ENCODE results near the gene TCP1.
"Not testable (repeated sequence)": the region's sequence is repeated elsewhere in the genome, so short reads cannot be mapped to it uniquely, and the experiment has no call there.

The TCP1 gene

DNA sequence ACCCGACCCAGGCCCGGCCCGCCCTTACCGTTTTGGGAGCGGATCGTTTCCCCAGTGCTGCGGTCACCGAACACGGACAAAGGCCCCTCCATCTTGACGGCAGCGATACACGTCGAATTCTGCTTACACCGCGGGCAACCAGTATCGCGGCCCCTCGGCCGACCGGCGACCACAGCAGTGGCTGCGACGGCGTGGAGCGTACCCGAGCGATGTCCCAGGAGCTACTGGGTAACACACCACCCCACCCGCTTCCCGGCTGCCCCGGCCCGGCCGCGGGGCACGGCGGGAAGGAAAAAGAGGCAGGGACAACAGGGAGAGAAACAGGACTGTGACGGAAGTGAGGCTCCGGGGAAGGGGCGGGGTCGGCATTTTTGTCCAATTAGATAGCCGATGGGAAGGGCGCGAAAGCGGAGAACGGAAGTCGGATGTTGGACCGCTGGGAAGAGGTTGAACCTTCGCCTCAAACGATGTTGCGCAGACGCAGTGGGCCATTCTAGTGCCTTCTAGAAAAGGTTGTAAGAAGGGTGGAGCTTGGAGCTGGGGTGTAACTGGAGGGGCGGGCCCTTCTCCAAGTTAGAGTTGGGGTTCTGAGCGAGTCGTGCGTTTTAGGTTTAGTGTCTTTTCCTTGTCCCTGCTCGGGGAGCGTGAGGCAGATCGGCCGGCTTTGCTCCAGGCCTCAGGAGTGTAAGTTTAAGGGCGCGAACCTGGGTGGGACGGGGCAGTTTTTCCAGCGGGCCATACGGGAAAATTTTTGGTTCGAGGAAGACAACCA is at the start of gene TCP1:
Gene TCP1 (minus strand): TSS at position 226 of the 772 bp plus-strand sequence. CDS start 134 bp downstream, at position 92.
- in situ Hi-C loops (cut with MboI; ENCODE audit: low sequenced_read_pairs), result no loop called here

DNA sequence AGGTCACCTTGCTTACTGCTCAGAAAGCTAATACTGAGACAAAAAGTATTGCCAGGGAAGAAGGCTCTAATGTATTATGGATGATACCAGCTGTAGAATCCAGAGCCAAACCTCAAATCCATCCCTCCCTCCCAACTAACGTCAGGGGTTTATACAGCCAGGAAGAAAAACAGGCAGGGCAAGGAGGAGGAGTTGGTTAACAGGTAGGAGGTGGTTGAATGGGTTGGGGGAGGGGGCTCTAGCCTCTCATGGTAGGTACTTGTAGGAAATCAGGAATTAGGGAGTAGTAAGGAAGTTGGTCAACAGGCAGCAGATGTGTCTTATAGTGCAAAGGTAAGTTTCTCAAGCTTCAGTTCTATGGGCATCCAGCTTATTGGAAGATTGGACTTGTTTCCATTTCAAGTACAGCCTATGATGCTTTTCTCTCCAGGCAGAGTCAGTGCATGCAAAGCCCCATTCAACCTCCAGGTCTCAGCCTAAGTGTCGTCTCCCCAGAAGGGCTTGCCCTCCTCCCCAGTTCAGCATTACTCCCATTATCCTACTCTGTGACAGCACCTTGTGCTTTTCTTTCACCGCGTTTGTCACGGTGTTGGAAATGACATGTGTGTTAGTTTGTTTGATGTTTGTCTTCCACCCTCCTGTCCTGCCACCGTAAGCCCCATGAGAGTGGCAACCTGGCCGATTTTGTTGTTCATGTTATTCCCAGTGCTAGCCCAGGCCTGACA is 48.8 kb upstream of the TCP1 start:
- in situ Hi-C loops (cut with MboI; ENCODE audit: low sequenced_read_pairs), result no loop called here

DNA sequence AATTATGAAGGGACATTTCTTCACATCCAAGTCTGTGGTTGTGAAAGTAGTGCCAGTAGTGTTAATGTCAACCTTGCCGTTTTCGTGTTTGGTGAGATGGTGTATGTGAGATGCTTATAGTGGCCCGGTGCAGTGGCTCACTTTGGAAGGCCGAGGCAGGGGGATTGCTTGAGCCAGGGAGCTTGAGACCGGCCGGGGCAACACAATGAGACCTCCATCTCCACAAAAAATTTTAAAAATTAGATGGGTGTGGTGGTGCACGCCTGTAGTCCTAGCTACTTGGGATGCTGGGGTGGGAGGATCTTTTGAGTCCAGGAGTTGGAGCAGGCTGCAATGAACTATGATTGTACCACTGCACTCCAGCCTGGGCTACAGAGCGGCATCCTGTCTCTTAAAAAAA is 48.1 kb upstream of the TCP1 start:
- in situ Hi-C loops (cut with MboI; ENCODE audit: low sequenced_read_pairs), result no loop called here

DNA sequence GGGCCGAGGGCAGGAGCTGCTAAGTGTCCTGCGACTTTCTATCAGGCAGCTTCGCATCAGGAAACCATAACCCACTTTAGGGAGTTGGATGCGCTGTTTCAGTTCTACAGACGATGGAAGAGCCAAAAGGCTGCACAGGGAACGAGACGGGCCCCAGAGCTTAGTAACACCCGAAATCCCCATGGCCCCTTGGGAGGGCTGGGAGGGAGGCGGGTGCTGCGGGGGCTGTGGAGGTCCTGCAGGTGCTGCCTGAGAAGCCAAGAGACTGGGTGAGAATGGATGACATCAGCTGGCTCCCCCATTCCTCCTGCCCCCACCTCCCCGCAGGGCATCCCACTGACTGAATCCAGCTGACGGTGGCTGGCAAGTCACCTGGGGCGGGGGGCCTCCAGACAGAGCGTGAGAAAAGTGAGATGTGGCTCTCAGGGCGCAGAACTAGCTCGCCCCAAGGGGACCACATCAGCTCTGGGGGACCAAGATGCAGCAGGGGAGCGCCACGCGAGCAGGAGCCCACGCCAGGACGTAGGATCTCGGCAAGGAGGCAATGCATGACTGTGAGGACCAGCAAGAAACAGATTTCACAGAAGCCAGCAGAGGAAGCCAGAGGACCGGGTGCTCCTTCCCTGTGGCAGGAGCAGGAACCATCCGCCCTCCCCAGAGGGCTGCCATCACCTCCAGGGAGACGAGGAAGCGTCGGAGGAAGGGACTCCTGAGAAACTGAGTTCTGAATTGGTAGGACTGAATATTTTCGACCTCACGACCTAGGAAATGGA is 47.5 kb upstream of the TCP1 start:
- in situ Hi-C loops (cut with MboI; ENCODE audit: low sequenced_read_pairs), result no loop called here

DNA sequence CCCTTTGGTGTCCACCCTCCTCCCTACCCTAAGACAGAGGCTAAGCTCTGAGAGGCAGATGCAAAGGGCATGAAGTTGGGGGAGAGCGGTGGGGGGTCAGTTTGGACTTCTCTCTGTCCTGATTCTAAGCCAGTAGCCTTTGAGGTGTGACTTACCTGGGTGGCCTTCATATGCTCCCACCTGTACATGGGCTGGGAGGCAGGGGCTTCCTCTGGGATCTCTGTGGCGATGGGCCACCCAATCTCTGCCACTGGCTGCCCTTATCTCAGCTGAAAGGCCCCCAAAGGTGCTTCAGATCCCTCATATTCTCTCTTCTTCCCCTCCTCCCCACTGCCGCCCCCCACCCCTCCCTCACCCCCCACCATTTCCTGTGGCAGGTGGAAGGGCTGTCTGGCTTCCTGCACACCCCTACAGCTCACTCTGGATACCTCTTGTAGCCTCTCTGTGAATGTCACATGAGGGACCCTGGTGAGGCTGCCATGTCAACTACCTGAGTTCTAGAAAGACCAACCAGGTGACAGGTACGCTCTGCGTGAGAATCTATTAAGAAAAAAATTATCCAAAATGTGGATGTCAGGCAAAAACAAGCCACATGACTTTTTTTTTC is 44.7 kb upstream of the TCP1 start:
- in situ Hi-C loops (cut with MboI; ENCODE audit: low sequenced_read_pairs), result no loop called here

DNA sequence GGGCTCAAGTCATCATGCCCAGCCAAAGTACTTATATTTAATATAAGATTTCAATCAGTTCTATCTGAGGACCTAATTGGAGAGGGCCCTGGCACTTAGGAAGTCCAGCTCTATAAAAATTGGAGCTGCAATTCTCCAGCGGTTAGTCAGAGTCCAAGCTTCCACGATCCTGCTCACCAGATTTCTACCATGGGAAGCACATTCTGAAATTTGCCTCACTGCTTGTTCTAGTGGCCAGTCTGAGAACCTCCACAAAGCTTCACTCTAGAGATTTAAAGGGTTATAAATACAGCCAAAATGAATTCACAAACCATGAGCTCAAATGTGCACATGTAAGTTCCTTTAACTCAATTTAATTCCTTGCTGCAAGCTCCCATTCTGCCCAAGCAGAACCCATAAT is 44.2 kb upstream of the TCP1 start:
- in situ Hi-C loops (cut with MboI; ENCODE audit: low sequenced_read_pairs), result no loop called here

DNA sequence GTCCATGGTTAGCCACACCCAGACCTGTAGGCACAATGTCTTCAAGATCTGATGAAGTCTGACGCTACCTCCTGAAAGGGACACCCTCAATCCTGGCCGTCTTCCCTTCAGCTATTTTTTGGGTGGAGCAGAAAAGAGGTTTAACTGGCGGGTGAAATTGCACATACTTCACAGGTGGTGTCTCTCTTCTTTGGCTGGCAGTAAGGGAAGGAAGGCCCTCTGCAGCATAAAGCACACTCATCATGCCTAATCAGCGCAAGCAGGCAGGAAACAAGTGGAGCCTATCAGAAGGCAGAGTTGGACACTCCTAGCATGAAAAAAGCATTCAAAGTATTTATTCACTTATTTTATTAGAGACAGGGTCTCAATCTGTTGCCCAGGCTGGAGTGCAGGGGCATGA is 43.5 kb upstream of the TCP1 start:
- in situ Hi-C loops (cut with MboI; ENCODE audit: low sequenced_read_pairs), result no loop called here

DNA sequence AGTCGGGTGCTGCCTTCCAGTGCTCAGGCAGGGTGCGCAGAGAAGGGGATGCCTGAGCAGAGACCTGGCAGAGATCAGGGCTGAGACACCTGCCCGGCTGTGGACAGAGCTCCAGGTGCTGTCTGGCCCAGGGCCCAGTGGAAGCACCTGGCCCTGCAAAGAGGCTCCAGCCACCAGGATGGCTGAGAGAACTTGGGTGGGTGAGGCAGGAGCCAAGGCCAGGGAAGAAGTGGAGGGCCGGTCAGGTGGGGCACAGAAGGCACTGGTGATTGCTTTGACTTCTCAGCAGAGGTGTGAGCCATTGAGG is 41.9 kb upstream of the TCP1 start:
- in situ Hi-C loops (cut with MboI; ENCODE audit: low sequenced_read_pairs), result no loop called here

DNA sequence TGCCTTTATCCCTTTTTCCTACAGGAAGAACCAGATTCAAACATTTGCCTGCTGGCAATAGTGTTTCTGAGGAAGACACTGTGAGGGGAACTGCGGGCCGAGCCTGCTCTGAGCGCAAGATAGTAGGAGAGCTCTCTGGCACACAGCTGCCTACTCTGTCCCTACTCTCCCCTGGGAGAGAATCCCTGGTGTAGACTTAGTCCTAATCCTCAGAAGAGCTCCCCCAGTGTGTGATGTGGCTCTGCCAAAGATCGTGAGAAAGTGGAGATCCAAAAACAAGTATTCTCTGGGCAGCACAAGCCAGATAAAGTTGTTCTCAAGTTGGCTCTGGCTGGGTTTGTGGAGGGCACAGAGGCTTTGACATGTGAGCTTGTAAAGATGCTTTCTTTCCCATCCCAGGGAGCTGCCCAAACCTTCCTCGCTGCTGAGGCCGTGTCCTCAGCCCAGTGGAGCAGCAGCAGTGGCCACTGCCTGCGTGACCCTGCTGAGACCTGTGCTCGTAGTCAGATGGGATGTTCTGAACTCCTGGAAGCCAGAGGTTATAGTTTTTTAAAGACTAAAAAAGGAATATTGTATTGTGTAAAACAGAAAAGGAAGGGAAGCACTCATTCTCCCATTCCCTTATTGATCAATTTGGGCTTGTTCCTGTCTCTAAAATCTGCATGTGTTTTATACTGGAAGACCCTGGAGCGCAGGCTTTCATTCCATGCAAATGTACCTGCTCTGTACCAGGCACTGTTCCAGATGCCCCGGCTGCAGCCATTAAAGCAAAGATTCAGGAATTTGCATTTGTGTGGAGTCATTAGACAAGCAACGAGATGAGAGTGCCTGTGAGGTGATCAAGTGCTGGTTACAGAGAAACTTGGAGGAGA is 41.3 kb upstream of the TCP1 start:
- in situ Hi-C loops (cut with MboI; ENCODE audit: low sequenced_read_pairs), result no loop called here

DNA sequence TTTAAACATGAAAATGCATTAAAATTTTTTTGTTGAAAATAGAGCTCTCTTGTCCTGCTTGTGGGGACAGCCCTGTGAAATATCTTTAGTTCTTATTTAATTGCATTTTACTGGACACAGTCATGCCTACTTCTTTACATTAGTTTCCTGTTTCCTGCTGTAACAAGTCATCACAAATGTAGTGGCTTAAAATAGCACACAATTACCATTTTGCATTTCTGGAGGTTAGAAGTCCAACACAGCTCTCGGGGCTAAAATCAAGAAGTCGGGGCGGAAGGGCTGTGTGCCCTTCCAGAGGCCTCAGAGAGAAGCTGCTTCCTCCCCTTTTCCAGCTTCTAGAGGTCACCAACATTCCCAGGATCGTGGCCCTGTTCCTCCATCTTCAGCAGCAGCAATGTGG is 40.1 kb upstream of the TCP1 start:
- in situ Hi-C loops (cut with MboI; ENCODE audit: low sequenced_read_pairs), result no loop called here

DNA sequence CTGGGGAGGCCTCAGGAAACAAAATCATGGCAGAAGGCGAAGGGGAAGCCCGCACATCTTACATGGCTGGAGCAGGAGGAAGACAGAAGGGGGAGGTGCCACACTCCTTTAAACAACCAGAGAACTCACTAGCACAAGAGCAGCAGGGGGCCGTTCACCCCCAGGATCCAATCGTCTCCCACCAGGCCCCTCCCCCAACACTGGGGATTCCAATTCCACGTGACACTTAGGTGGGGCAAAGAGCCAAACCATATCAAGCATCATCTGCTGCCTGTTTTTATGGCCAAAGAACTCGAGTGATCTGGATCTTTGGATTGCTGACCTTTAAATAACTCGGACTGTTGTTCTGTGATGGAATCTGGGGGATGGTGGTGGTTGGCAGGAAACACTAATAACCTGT is 38.7 kb upstream of the TCP1 start:
- in situ Hi-C loops (cut with MboI; ENCODE audit: low sequenced_read_pairs), result no loop called here

DNA sequence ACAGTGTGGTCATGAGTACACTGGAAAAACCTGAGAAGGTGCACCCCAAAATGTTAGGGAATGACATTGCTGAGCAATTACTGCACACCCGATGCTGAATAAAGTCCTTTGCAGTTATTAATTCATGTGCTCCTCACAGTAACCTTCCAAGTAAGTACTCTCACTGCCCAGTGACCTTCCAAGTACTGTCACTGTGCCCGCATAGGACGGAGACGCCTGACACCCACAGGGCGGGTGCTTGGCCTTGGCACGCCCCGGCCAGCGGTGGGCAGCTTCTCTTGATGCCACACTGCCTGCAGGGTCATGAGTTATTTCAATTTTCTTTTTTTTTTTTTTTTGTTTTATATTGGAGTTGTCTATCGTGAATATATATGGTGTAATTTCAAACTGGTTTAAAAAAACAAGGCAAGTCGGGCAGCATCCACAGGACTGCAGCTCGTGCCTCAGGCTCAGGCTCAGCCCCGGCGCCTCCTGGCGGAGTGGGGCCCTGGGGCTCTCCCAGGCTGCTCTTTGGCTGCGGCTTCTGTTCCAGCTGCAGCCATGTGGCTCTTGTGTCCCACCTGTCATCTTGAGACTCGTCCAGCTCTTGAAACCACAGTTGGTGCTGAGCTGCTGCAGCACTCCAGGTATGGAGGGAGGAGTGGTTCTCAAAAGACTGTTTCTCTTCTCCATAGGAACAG is 37.7 kb upstream of the TCP1 start:
- in situ Hi-C loops (cut with MboI; ENCODE audit: low sequenced_read_pairs), result no loop called here

DNA sequence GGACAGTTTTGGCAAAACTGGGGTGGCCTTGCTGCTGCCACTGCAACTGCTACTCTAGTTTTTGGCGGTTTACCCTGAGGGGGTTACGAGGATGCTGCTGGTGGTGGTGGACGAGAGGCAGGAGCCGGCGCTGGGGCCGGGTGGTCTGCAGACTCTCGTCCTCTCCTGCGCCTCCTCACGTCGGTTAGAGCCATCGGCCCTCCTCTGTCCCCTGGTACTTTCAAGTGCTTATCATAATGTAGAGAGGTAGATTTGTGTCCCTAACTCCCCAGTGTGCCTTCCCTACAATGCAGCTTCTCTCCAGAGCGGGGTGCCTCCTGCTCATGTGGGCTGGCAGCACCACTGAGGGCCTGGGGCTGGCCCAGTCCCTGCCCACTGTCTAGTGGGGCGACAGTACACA is 36.6 kb upstream of the TCP1 start:
- in situ Hi-C loops (cut with MboI; ENCODE audit: low sequenced_read_pairs), result no loop called here

DNA sequence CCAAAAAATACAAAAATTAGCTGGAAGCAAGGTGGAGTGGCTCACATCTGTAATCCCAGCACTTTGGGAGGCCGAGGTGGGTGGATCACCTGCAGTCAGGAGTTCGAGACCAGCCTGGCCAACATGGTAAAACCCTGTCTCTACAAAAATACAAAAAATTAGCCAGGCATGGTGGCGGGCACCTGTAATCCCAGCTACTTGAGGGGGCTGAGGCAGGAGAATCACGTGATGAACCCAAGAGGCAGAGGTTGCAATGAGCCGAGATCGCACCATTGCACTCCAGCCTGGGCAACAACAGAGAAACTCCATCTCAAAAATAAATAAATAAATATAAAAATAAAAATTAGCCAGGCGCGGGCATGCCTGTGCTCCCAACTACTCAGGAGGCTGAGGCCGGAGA is 35.3 kb upstream of the TCP1 start:
- in situ Hi-C loops (cut with MboI; ENCODE audit: low sequenced_read_pairs), result not testable (repeated sequence)

DNA sequence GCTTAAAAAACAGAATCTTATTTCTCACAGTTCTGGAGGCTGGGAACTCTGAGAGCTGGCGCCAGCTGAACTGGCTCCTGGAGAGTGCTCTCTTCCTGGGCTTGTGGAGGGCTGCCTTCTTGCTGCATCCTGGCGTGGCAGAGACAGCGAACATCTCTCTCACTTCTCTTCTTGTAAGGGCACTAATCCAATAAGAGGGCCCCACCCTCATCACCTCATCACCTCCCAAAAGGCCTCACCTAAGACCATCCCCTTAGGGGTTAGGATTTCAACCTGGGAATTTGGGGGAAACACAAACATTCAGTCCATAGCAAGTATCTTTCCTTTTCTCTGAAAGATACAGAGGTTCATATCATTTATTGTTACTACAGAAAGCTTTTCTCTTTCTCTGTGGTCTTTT is 34.6 kb upstream of the TCP1 start:
- in situ Hi-C loops (cut with MboI; ENCODE audit: low sequenced_read_pairs), result no loop called here

DNA sequence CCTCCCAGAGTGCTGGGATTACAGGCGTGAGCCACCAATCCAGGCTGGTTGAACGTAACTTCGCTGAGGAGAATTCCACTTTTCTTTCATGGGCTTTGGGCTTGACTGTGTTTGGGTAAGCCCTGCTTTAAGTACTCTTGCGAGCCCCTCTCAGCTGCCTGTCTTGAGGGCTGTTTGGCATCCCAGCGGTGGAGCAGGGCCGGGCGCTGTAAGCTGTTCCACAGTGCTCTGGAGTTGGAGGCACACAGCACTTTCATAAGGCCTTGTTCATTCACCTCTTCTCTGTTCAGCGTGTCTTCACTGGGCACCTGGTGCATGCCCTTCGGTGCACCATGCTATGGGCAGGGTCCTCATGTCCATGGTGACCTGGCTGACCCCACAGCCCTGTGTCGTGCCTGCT is 32.3 kb upstream of the TCP1 start:
- in situ Hi-C loops (cut with MboI; ENCODE audit: low sequenced_read_pairs), result no loop called here

DNA sequence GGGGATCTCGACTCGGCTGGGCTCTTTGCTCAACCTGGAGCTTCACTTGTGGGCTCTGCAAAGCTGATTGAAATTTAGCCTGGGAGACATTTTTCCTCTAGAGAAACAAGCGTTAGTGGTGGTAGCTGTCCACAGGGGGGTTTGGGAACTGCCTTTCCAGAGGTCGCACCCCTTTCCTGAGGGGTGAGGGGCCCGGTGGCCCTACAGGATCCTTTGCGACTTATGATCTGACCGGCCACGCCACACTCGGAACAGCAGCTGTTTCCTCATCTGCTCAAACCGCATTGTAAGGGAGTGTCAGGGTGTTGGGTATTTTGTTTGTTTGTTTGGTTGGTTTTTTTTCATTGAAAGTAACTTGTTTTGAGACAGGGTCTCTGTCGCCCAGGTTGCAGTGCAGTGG is 31.7 kb upstream of the TCP1 start:
- in situ Hi-C loops (cut with MboI; ENCODE audit: low sequenced_read_pairs), result no loop called here

DNA sequence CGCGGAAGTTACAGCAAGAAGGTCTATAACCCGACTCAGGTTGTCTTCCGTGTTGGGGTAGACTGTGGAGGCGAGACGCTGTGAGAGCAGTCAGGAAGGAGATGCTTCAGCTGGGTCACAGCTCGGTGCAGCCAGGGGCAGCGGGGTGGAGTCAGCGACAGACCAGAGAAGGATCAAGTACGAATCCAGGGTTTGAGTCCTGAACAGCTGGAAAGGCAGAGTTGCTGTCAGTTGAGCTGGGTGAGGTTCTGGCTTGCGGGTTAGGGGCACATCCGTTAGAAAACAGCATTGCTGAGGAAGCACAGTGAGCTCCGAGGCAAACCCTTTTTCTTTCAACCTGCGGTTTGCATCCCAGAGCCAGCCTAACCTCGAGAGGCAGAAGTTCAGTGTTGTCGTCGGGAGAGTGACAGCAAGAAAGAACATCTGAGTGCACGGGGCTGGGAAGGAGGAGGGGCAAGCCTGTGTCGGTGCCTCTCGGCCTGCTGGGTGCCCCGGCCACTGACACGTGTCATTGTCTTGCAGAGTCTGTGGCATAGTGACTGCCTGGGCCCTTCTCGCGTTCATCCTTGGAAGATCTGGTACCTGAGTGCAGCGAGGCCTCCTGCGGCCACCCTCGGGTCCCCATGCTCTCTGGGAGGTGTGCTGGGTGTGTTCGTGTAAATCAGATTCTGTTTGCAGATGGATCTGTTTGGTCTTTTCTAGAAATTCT is 30.7 kb upstream of the TCP1 start:
- in situ Hi-C loops (cut with MboI; ENCODE audit: low sequenced_read_pairs), result no loop called here

DNA sequence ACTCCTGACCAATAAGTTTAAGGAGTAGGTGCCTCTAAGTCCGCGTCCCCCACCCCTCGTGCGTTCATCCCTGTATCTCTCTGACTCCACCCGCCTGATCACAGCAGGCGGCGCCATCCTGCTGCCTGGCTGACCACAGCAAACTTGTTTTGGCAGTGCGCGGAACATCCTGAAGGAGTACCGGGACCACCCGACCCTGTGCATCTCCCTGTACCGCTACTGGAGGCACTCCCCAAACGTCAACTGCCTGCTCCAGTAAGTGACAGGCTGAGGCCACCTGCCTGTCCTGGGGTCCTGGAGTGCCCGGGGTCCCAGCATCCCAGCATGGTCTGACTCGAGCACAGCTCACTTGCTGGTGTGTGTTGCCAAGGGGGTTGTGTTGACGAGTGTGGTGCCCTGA is 29.7 kb upstream of the TCP1 start:
- in situ Hi-C loops (cut with MboI; ENCODE audit: low sequenced_read_pairs), result no loop called here
